Erythroblast (primary cell): Measurements from ENCODE around the gene ARHGEF9.
"Not testable (repeated sequence)": the region's sequence is repeated elsewhere in the genome, so short reads cannot be mapped to it uniquely, and the experiment has no call there.

Experiments
- GATA1 ChIP-seq: IDR thresholded peaks from 2 replicates; pipeline ENCODE4 v1.6.1; 2011; ENCODE audit warnings: low read depth, mild to moderate bottlenecking, control low read depth, low read length, moderate library complexity
- POLR2A ChIP-seq: IDR thresholded peaks from 2 replicates; pipeline ENCODE4 v1.6.1; 2011; ENCODE audit warnings: mild to moderate bottlenecking, low read length

- TF ChIP-seq POLR2A, GATA1: not testable (repeated sequence)
These were observed 10.4 kb upstream of the ARHGEF9 start for GRCh38 chrX:63795406-63795805.
